Gastrocnemius medialis (tissue), 4 donors: Measurements from ENCODE around the gene SLC25A39.

Source experiments
- CTCF ChIP-seq, 5 experiments: fragments of 450-650 bp in 3 of 5; fragments of 200-600 bp in 2 of 5; sonication (generic) in 2 of 5; IDR thresholded peaks in 4 of 5; conservative IDR thresholded peaks in 1 of 5; 1 replicate in 4 of 5; 2 replicates in 1 of 5; pipeline ENCODE4 v1.5.1; 2016 to 2019; ENCODE audit warnings: antibody characterized with exemption in 5 of 5, mild to moderate bottlenecking in 3 of 5, moderate library complexity in 3 of 5
- POLR2A ChIP-seq, 2 donors: fragments of 450-650 bp; IDR thresholded peaks; one replicate each; pipeline ENCODE4 v1.6.1; 2017; ENCODE audit warnings: antibody characterized with exemption in 2 of 2, mild to moderate bottlenecking in 2 of 2, moderate library complexity in 2 of 2

GRCh38 chr17:44282264-44282663 is 42.4 kb downstream of the SLC25A39 start:
- no peak for TF ChIP-seq CTCF (IDR thresholded peaks at IDR 0.05 in 4 of 5, conservative IDR thresholded peaks at IDR 0.05 in 1 of 5)
- TF ChIP-seq POLR2A (IDR thresholded peaks at IDR 0.05) = no peak
